Stimulated activated CD8-positive, alpha-beta memory T cell treated with anti-CD3 and anti-CD28 coated beads, Interleukin-15, amount 100 ng/mL, for 1 hour (primary cell): ENCODE measurements around the gene PRMT2.

Experiments used
- DNase-seq: peaks from one replicate; pipeline ENCODE4 v3.0.0-alpha.2; 2020; ENCODE audit warnings: low read depth

The PRMT2 gene

DNA sequence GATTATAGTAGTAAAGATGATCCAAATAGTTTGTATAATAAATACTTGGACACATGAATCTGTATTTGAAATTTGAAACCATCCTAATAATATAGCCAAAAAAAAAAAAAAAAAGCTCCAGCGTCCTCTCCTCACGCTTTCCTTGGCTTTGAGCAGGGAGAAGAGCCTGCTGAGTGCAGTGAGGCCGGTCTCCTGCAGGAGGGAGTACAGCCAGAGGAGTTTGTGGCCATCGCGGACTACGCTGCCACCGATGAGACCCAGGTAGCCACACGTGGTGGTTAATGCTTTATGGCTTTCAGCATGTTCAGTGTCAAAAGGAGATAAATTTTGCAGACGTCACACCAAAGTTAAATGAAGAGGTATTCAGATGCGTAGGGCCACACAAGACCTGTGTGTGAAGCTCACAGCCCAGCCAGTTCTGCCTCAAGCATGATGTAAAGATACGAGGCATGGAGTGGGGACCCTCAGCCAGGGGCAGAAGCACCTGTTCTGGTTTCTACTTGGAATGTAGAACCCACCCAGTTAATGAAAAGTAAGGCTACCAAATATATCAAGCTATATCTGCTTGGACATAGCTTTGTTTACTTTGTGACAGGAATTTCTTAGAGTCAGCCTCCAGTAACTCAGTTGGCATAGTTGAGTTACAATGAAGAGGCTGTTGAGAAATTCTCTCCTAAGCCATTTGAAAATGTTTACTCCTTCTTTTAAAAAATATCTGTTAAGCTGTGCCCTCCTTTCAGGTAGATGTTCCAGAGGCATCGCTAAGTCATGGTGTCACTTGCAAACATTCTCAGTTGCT, 8.1 kb downstream of the PRMT2 start:
- DNase-seq = no peak

- DNase-seq = no peak
These were observed 10.4 kb downstream of the PRMT2 start for GRCh38 chr21:46645840-46646239.

- no peak for DNase-seq
These were observed 11.2 kb downstream of the PRMT2 start for GRCh38 chr21:46646541-46647154.

- DNase-seq = no peak
These were observed 13.1 kb downstream of the PRMT2 start for GRCh38 chr21:46648539-46648938.

GRCh38 chr21:46649356-46649755, 13.9 kb downstream of the PRMT2 start:
- no peak for DNase-seq

GRCh38 chr21:46650476-46651098, 15.1 kb downstream of the PRMT2 start:
- no peak for DNase-seq

- no peak for DNase-seq
These were observed 15.6 kb downstream of the PRMT2 start for GRCh38 chr21:46651121-46651520.

GRCh38 chr21:46655230-46655629, 19.8 kb downstream of the PRMT2 start:
- no peak for DNase-seq

DNA sequence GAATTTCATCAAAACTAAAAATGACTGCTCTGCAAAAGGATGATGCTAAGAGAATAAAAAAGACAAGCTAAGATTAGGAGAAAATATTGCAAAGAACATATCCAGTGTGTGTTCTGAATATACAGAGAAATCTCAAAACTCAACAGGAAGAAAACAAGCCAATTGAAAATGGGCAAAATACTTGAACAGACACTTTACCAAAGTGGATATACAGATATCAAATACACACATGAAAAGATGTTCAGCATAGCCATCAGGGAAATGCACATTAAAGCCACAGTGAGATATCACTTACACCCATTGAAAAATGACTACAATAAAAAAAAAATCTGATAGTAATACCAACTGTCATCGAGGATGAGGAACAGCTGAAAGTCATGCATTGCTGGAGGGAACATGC, 21.3 kb downstream of the PRMT2 start:
- no peak for DNase-seq

- no peak for DNase-seq
These were observed 25.0 kb downstream of the PRMT2 start for GRCh38 chr21:46660505-46660904.

DNA sequence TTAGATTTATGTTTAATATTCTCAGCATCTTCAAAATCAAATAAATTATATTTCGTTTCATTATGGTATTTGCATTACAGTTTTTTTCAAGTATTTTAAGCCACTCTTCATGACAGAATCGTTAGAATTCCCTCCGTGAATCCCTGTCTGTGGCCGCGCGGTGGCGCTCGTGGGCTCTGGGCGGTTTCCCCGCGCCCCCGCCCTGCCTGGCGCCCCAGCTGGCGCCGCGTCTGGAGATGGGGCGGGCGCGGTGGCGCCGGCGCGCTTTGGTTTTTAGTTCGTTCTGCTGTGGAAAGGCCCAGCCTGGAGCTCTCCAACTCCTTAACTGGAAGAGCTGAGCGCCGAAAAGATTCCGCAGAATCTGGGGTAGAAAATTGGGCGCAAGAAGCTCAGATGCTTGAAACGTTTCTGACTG, 25.7 kb downstream of the PRMT2 start:
- DNase-seq = no peak

- DNase-seq = no peak
These were observed 26.3 kb downstream of the PRMT2 start for GRCh38 chr21:46661642-46662366.

GRCh38 chr21:46662367-46662654, 26.8 kb downstream of the PRMT2 start:
- DNase-seq = no peak

DNA sequence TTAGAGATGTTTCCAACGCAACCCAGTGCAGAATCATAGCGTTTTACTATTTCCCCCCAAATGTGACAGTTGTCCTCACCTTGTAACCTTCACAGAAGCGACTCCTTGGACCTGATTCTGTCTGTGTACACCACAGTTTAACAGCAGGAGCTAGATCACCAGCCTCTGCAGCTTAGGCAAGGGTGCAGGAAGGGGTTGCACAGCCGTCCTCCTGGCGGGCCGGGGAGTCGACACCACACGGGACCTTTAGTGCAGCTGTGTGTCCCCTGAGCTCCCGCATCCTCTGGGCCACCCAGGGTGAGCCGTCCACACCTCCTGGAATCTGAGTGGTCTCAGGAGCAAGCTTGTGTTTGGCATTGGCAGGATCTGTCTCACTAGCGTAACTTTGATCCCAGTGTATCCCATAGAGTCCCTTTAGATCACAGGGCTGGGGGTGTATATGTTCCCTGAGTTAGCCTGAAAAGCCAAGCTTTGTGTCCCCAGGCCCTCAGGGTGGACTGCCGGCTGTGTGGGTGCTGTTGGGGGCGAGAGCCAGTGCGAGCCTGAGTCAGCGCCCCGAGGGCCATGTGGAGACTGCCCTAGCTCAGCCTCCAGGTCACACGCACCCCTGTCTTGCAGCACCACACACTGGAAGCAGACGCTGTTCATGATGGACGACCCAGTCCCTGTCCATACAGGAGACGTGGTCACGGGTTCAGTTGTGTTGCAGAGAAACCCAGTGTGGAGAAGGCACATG, 27.5 kb downstream of the PRMT2 start:
- DNase-seq = no peak

- no peak for DNase-seq
These were observed 28.3 kb downstream of the PRMT2 start for GRCh38 chr21:46663754-46664153.

DNA sequence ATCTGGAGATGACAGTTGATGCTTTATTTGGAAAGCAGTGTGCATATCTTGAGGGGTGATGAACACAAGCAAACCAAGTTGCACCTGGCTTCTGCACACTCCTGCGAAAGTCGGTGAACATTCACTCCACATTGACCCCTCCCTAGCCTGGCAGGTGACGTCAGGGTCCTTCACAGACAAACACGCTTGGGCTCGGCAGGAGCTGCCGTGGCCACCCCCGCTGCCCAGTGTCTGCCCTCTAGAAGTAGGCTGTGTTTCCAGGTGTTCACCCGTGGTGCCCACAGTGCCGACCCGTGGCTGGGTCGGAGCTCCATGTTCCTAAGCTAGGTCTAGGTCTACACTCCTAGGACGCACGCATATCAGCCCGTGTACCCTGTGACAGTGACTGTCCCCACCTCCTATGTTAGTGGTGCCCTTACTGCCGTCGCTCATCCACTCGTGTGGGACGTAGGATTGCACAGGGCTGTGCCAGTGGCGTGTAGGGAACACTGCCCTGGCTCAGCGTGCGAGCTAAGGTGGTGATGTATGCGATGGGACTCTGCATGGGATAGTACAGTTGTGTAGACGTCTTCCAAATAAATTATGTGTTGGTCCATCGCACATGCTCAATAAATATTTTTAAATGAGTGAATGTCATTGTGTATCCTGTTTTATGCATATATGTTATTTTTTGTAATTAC, 29.0 kb downstream of the PRMT2 start:
- DNase-seq = no peak

GRCh38 chr21:46665566-46665965, 30.1 kb downstream of the PRMT2 start:
- no peak for DNase-seq

- DNase-seq = no peak
These were observed 31.7 kb downstream of the PRMT2 start for GRCh38 chr21:46666941-46667740.

DNA sequence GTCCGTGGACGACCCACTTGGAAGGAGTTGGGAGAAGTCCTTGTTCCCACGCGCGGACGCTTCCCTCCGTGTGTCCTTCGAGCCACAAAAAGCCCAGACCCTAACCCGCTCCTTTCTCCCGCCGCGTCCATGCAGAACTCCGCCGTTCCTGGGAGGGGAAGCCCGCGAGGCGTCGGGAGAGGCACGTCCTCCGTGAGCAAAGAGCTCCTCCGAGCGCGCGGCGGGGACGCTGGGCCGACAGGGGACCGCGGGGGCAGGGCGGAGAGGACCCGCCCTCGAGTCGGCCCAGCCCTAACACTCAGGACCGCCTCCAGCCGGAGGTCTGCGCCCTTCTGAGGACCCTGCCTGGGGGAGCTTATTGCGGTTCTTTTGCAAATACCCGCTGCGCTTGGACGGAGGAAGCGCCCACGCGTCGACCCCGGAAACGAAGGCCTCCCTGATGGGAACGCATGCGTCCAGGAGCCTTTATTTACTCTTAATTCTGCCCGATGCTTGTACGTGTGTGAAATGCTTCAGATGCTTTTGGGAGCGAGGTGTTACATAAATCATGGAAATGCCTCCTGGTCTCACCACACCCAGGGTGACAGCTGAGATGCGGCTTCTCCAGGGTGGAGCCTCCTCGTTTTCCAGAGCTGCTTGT, 32.4 kb downstream of the PRMT2 start:
- no peak for DNase-seq

DNA sequence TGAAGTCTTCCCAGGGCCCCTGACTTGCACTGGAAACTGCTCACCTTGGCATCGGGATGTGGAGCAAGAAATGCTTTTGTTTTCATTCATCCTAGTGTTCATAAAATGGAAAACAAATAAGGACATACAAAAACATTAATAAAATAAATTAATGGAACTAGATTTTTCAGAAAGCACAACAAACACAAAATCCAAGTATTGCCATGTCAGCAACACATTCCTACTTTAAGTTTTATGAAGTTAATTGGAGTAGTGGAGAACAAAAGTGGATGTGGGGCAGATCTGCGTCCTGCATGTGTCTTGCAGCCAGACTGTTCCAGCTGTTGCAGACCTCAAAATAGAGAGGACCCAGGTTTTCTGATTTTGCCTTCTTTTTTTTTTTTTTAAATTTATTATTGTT, 32.9 kb downstream of the PRMT2 start:
- DNase-seq = no peak
